Neural progenitor cell (in vitro differentiated cells): ENCODE measurements around the gene CAPSL. TPM values are rescaled to one million over a fixed set of nuclear protein-coding genes. Genes with fewer than 3 reads are reported as not detected.

Source experiments
- DNase-seq: peaks from one replicate; pipeline ENCODE4 v3.0.0-alpha.2; 2016; ENCODE audit warnings: low spot score
- H2AFZ ChIP-seq: fragments of 200-600 bp; sonication (generic); replicated peaks from 2 replicates; pipeline ENCODE4 v1.6.1; 2016; ENCODE audit warnings: antibody characterized with exemption
- H3F3A ChIP-seq: fragments of 200-600 bp; sonication (generic); 2 replicates; pipeline ENCODE4 v1.6.1; 2016; ENCODE audit warnings: antibody characterized with exemption, low read depth
- H3K27ac ChIP-seq: fragments of 200-600 bp; sonication (generic); 2 replicates; pipeline ENCODE4 v1.5.1; 2016; ENCODE audit warnings: mild to moderate bottlenecking
- H3K27me3 ChIP-seq: fragments of 200-600 bp; sonication (generic); 2 replicates; pipeline ENCODE4 v1.6.1; 2016; ENCODE audit warnings: mild to moderate bottlenecking, moderate library complexity
- H3K36me3 ChIP-seq: fragments of 200-600 bp; sonication (generic); 2 replicates; pipeline ENCODE4 v1.5.1; 2016
- H3K4me1 ChIP-seq: fragments of 200-600 bp; sonication (generic); 2 replicates; pipeline ENCODE4 v1.6.1; 2016; ENCODE audit warnings: mixed run types
- H3K4me2 ChIP-seq: fragments of 200-600 bp; sonication (generic); 2 replicates; pipeline ENCODE4 v1.6.1; 2016
- H3K4me3 ChIP-seq: fragments of 200-600 bp; sonication (generic); 2 replicates; pipeline ENCODE4 v1.5.1; 2016
- H3K79me2 ChIP-seq: fragments of 200-600 bp; sonication (generic); 2 replicates; pipeline ENCODE4 v1.6.1; 2016; ENCODE audit warnings: low read depth
- H3K9ac ChIP-seq: fragments of 200-600 bp; sonication (generic); 2 replicates; pipeline ENCODE4 v1.6.1; 2016
- H3K9me3 ChIP-seq: fragments of 200-600 bp; sonication (generic); 2 replicates; pipeline ENCODE4 v1.5.1; 2016; ENCODE audit warnings: low read depth
- H4K20me1 ChIP-seq: fragments of 200-600 bp; sonication (generic); 2 replicates; pipeline ENCODE4 v1.6.1; 2016; ENCODE audit warnings: low read depth
- H3K27ac Mint-ChIP-seq: 3 replicates; pipeline ENCODE4 v1.8.0; 2021; ENCODE audit warnings: mixed read lengths
- H3K27me3 Mint-ChIP-seq: 2 replicates; pipeline ENCODE4 v1.8.0; 2022; ENCODE audit warnings: low read depth, mild to moderate bottlenecking, inconsistent platforms, moderate library complexity, mixed read lengths; ENCODE audit not compliant: insufficient read depth
- H3K36me3 Mint-ChIP-seq: 3 replicates; pipeline ENCODE4 v1.8.0; 2021; ENCODE audit warnings: mixed read lengths
- H3K4me1 Mint-ChIP-seq: 3 replicates; pipeline ENCODE4 v1.8.0; 2021; ENCODE audit warnings: mixed read lengths
- H3K4me3 Mint-ChIP-seq: 3 replicates; pipeline ENCODE4 v1.8.0; 2021; ENCODE audit warnings: mild to moderate bottlenecking, moderate library complexity, mixed read lengths
- H3K9me3 Mint-ChIP-seq: 3 replicates; pipeline ENCODE4 v1.8.0; 2020; ENCODE audit warnings: mixed read lengths
- CTCF ChIP-seq: fragments of 200-600 bp; sonication (generic); IDR thresholded peaks from 2 replicates; pipeline ENCODE4 v1.5.1; 2017; ENCODE audit warnings: antibody characterized with exemption, mild to moderate bottlenecking
- EZH2 ChIP-seq: fragments of 200-600 bp; sonication (generic); IDR thresholded peaks from 2 replicates; pipeline ENCODE4 v1.6.1; 2017; ENCODE audit warnings: antibody characterized with exemption, mild to moderate bottlenecking, moderate library complexity
- EZH2phosphoT487 ChIP-seq: fragments of 200-600 bp; sonication (generic); IDR thresholded peaks from 2 replicates; pipeline ENCODE4 v1.6.1; 2017; ENCODE audit warnings: antibody characterized with exemption
- total RNA-seq: library from RNA; depleted of rRNA; stranded (reverse); fragments of >200 nt; gene quantifications from 2 replicates; pipeline ENCODE4 v1.2.3, GENCODE V29; 2015; ENCODE audit warnings: low replicate concordance

CAPSL gene
- total RNA-seq, 1 donor from 2014 or later, result 0.15 TPM

- Histone ChIP-seq H3K4me2 (no peak overlapping the region), H3K9me3 (no peaks in the 10 kb centered on the region), H2AFZ (no peak overlapping the region), H3K4me3 (no peak overlapping the region), H3K27ac (no peak overlapping the region), H3K27me3 (no peaks in the 10 kb centered on the region), H4K20me1 (no peaks in the 10 kb centered on the region), H3K4me1 (no peaks in the 10 kb centered on the region), H3K79me2 (no peaks in the 10 kb centered on the region), H3K36me3 (no peaks in the 10 kb centered on the region), H3F3A (no peaks in the 10 kb centered on the region), H3K9ac (no peak overlapping the region)
- H3K4me3 Mint-ChIP-seq, result no peak overlapping the region
- no peak overlapping the region for H3K27ac Mint-ChIP-seq
- peaks cover 6% of the 10 kb centered on the region for H3K4me1 Mint-ChIP-seq
- no peak for TF ChIP-seq EZH2phosphoT487
- no peak for TF ChIP-seq CTCF
- no peaks in the 10 kb centered on the region for H3K9me3 Mint-ChIP-seq
- H3K36me3 Mint-ChIP-seq, result peaks cover 2% of the 10 kb centered on the region
- DNase-seq, result no peak
- H3K27me3 Mint-ChIP-seq, result peaks cover 3% of the 10 kb centered on the region
Observed at GRCh38 chr5:35870605-35871004, 67.8 kb downstream of the CAPSL start.

- no peak overlapping the region for H3K4me3 ChIP-seq
- H3K36me3 ChIP-seq, result no peaks in the 10 kb centered on the region
- peaks cover 6% of the 10 kb centered on the region for H3K4me1 Mint-ChIP-seq
- H4K20me1 ChIP-seq, result no peaks in the 10 kb centered on the region
- no peak overlapping the region for H3K27ac ChIP-seq
- no peak for DNase-seq
- no peak overlapping the region for H3K27ac Mint-ChIP-seq
- no peak overlapping the region for H3K4me3 Mint-ChIP-seq
- no peaks in the 10 kb centered on the region for H3F3A ChIP-seq
- H3K9ac ChIP-seq, result no peak overlapping the region
- H3K9me3 ChIP-seq, result no peaks in the 10 kb centered on the region
- H3K4me1 ChIP-seq, result no peaks in the 10 kb centered on the region
- peaks cover 2% of the 10 kb centered on the region for H3K36me3 Mint-ChIP-seq
- TF ChIP-seq EZH2 (no peak), CTCF (no peak), EZH2phosphoT487 (no peak)
- no peaks in the 10 kb centered on the region for H3K79me2 ChIP-seq
- H2AFZ ChIP-seq, result no peak overlapping the region
- H3K9me3 Mint-ChIP-seq, result peaks cover 2% of the 10 kb centered on the region
- H3K27me3 ChIP-seq, result no peaks in the 10 kb centered on the region
- H3K4me2 ChIP-seq, result no peak overlapping the region
- H3K27me3 Mint-ChIP-seq, result peaks cover 3% of the 10 kb centered on the region
Observed at GRCh38 chr5:35869685-35870277, 68.6 kb downstream of the CAPSL start.

- H3K36me3 Mint-ChIP-seq, result peaks cover 2% of the 10 kb centered on the region
- H3K4me2 ChIP-seq, result no peak overlapping the region
- TF ChIP-seq EZH2phosphoT487, result no peak
- TF ChIP-seq EZH2, result no peak
- TF ChIP-seq CTCF, result no peak
- H3K27me3 Mint-ChIP-seq, result peaks cover 4% of the 10 kb centered on the region
- H4K20me1 ChIP-seq, result no peaks in the 10 kb centered on the region
- no peak overlapping the region for H3K4me3 ChIP-seq
- no peaks in the 10 kb centered on the region for H3K79me2 ChIP-seq
- no peaks in the 10 kb centered on the region for H3K4me1 ChIP-seq
- H2AFZ ChIP-seq, result no peak overlapping the region
- H3K9me3 ChIP-seq, result no peaks in the 10 kb centered on the region
- H3K27ac Mint-ChIP-seq, result no peak overlapping the region
- no peak overlapping the region for H3K9ac ChIP-seq
- H3K4me3 Mint-ChIP-seq, result no peak overlapping the region
- no peak for DNase-seq
- H3K4me1 Mint-ChIP-seq, result peaks cover 6% of the 10 kb centered on the region
- H3K27ac ChIP-seq, result no peak overlapping the region
- no peaks in the 10 kb centered on the region for H3F3A ChIP-seq
- no peaks in the 10 kb centered on the region for H3K27me3 ChIP-seq
- H3K36me3 ChIP-seq, result no peaks in the 10 kb centered on the region
- peaks cover 2% of the 10 kb centered on the region for H3K9me3 Mint-ChIP-seq
Observed at GRCh38 chr5:35867998-35868397, 70.4 kb downstream of the CAPSL start.
